ENCODE measurements around the gene FANCM. TPM values are rescaled to one million over a fixed set of nuclear protein-coding genes. Genes with fewer than 3 reads are reported as not detected.
A peak's percentile ranks its signal among the peaks of the same experiment; 100 is the strongest.
"Not testable (repeated sequence)": the region's sequence is repeated elsewhere in the genome, so short reads cannot be mapped to it uniquely, and the experiment has no call there.

The FANCM gene
- total RNA-seq, 1 donor from 2014 or later = 11.6 TPM

GRCh38 chr14:45133683-45134050, 2.1 kb upstream of the FANCM start:
- Mint-ChIP-seq H3K36me3 (ENCODE audit: insufficient read depth) (no peaks in the 10 kb centered on the region), H3K27me3 (no peaks in the 10 kb centered on the region), H3K4me1 (ENCODE audit: low read depth) (peaks cover 25% of the 10 kb centered on the region), H3K27ac (peak overlapping the region; percentile 99), H3K4me3 (ENCODE audit: low read depth) (peak overlapping the region; percentile 96), H3K9me3 (ENCODE audit: low read depth) (no peaks in the 10 kb centered on the region)
- DNase-seq (ENCODE audit: low spot score, unreplicated experiment) = no peak
- TF ChIP-seq CTCF (IDR thresholded peaks at IDR 0.05; ENCODE audit: unreplicated experiment) = no peak

DNA sequence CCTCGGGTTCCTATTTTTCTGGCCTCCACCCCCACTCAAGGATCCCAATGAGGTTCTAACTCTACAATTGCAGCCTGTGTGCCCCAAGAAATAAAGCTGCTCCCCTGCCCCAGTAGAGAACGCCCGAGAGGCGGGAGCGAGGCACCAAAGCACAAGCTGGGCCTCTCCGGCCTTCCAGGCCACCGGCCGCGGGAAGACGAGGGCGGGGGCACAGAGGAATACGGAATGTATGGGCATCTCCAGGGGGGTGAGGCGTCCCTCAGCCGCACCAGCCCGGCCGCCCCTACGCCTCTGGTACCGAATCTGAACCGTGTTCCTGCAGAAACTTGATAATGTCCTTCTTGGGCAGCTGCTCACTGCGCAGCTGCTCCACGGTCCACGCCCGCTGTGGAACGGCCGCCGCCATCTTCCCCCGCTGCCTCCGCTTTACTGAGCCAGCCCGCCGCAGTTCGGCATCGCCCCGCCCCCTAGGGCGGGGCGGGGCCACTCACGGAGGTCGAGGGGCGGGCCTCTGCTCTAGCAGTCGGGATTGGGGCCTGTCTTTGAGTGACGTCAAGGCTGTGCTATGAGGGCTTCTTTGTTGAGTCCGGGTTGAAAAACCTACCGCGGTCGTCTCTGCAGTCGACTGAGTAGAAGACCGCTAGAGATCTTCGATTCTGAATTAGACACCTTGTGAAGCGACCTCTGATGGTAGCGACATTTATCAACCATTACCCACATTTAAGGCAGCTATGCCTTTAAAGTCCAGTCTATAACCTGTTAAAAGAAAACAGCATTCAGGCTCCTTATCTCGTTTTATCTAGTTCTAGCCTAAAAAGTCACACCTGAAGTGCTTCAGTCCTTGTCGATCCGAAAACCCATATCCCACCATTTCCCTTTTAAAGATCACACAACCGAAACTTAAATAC, 1.4 kb upstream of the FANCM start, which contains the start of gene FKBP3:
TSS of gene FKBP3 (minus strand) at position 431 of the 908 bp plus-strand sequence. CDS start at position 406, 25 bp downstream.
- Mint-ChIP-seq H3K27ac (peak within 1 kb of the TSS; percentile 99), H3K9me3 (ENCODE audit: low read depth) (no peaks in the 10 kb centered on the region), H3K4me1 (ENCODE audit: low read depth) (peaks cover 27% of the 10 kb centered on the region), H3K27me3 (no peaks in the 10 kb centered on the region), H3K36me3 (ENCODE audit: insufficient read depth) (no peaks in the 10 kb centered on the region), H3K4me3 (ENCODE audit: low read depth) (peak within 1 kb of the TSS; percentile 96)
- peak; percentile 92 for DNase-seq (ENCODE audit: low spot score, unreplicated experiment)
- no peak for TF ChIP-seq CTCF (IDR thresholded peaks at IDR 0.05; ENCODE audit: unreplicated experiment)

DNA sequence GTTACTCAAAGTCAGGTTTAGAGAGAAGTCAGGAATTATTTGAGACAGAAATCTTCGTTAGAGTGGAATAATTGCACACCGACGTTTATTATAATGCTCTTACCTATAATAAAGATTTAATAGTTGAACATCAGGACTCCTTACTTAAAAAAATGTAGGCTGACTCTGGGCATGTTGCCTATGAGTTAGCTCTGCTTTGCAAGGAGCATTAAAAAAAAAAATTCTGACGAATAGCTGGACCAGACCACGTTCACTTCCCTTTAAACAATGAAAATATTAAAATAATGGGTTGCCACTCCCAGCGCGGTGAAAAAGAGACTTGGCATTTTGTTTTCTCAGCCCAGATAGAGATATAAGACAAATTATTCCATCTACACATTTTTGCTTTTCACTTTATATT, 574 bp upstream of the FANCM start:
- no peak for TF ChIP-seq CTCF (IDR thresholded peaks at IDR 0.05; ENCODE audit: unreplicated experiment)
- Mint-ChIP-seq H3K27ac (peak overlapping the region; percentile 99), H3K9me3 (ENCODE audit: low read depth) (no peaks in the 10 kb centered on the region), H3K27me3 (no peaks in the 10 kb centered on the region), H3K4me1 (ENCODE audit: low read depth) (peaks cover 27% of the 10 kb centered on the region), H3K36me3 (ENCODE audit: insufficient read depth) (no peaks in the 10 kb centered on the region), H3K4me3 (ENCODE audit: low read depth) (peak overlapping the region; percentile 96)
- no peak for DNase-seq (ENCODE audit: low spot score, unreplicated experiment)

GRCh38 chr14:45136399-45136798, 669 bp downstream of the FANCM start:
- H3K9me3 Mint-ChIP-seq (ENCODE audit: low read depth) = no peaks in the 10 kb centered on the region
- peaks cover 27% of the 10 kb centered on the region for H3K4me1 Mint-ChIP-seq (ENCODE audit: low read depth)
- no peaks in the 10 kb centered on the region for H3K27me3 Mint-ChIP-seq
- H3K4me3 Mint-ChIP-seq (ENCODE audit: low read depth) = peak overlapping the region; percentile 96
- no peak for DNase-seq (ENCODE audit: low spot score, unreplicated experiment)
- H3K27ac Mint-ChIP-seq = peak overlapping the region; percentile 99
- TF ChIP-seq CTCF (IDR thresholded peaks at IDR 0.05; ENCODE audit: unreplicated experiment) = no peak
- no peaks in the 10 kb centered on the region for H3K36me3 Mint-ChIP-seq (ENCODE audit: insufficient read depth)

DNA sequence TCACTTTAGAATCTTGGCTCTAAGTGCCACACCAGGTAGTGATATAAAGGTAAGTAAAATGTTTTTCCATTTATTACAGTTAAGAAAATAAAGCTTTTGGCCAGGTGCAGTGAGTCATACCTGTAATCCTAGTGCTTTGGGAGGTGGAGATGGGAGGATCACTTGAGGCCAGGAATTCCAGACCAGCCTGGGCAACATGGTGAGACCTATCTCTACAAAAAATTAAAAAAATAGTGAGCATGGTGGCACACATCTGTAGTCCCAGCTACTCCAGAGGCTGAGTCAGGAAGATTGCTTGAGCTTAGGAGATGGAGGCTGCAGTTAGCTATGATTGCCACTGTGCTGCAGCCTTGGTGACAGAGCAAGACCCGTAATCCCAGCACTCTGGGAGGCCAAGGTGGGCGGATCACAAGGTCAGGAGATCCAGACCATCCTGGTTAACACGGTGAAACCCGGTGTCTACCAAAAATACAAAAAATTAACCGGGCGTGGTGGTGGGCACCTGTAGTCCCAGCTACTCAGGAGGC, 5.0 kb downstream of the FANCM start:
- H3K27me3 Mint-ChIP-seq = no peaks in the 10 kb centered on the region
- DNase-seq (ENCODE audit: low spot score, unreplicated experiment) = no peak
- TF ChIP-seq CTCF (IDR thresholded peaks at IDR 0.05; ENCODE audit: unreplicated experiment) = no peak
- H3K4me3 Mint-ChIP-seq (ENCODE audit: low read depth) = no peak overlapping the region
- H3K9me3 Mint-ChIP-seq (ENCODE audit: low read depth) = no peaks in the 10 kb centered on the region
- peaks cover 21% of the 10 kb centered on the region for H3K4me1 Mint-ChIP-seq (ENCODE audit: low read depth)
- H3K27ac Mint-ChIP-seq = no peak overlapping the region
- peaks cover 6% of the 10 kb centered on the region for H3K36me3 Mint-ChIP-seq (ENCODE audit: insufficient read depth)

GRCh38 chr14:45142083-45142482, 6.4 kb downstream of the FANCM start:
- H3K9me3 Mint-ChIP-seq (ENCODE audit: low read depth); H3K4me3 Mint-ChIP-seq (ENCODE audit: low read depth); DNase-seq (ENCODE audit: low spot score, unreplicated experiment); H3K27ac Mint-ChIP-seq; H3K27me3 Mint-ChIP-seq; H3K36me3 Mint-ChIP-seq (ENCODE audit: insufficient read depth): not testable (repeated sequence)
- peaks cover 12% of the 10 kb centered on the region for H3K4me1 Mint-ChIP-seq (ENCODE audit: low read depth)
